Spleen (tissue), 11 donors: ENCODE data around the gene RNF157. TPM values are rescaled to one million over a fixed set of nuclear protein-coding genes. Genes with fewer than 3 reads are reported as not detected.
A peak's percentile ranks its signal among the peaks of the same experiment; 100 is the strongest.

ENCODE experiments used
- DNase-seq: peaks from one replicate; pipeline ENCODE4 v3.0.0-alpha.2; 2020
- H3K27ac ChIP-seq, 8 donors: fragments of 200-600 bp; sonication (generic) in 7 of 8; 1 replicate in 4 of 8; 2 replicates in 4 of 8; pipeline versions ENCODE4 v1.5.0 to v1.8.0; 2016 to 2021; ENCODE audit warnings: inconsistent platforms in 4 of 8, mild to moderate bottlenecking in 4 of 8, moderate library complexity in 1 of 8
- H3K27me3 ChIP-seq, 7 donors: fragments of 200-600 bp; sonication (generic) in 6 of 7; replicated peaks in 1 of 7; 1 replicate in 4 of 7; 2 replicates in 3 of 7; pipeline versions ENCODE4 v1.5.0 to v1.8.0; 2016 to 2021; ENCODE audit warnings: inconsistent platforms in 3 of 7, mild to moderate bottlenecking in 1 of 7
- H3K36me3 ChIP-seq, 6 donors: fragments of 200-600 bp; sonication (generic) in 5 of 6; 1 replicate in 4 of 6; 2 replicates in 2 of 6; pipeline versions ENCODE4 v1.5.0 to v1.8.0; 2016 to 2021; ENCODE audit warnings: inconsistent platforms in 2 of 6
- H3K4me1 ChIP-seq, 6 donors: fragments of 200-600 bp; sonication (generic) in 5 of 6; 1 replicate in 3 of 6; 2 replicates in 3 of 6; pipeline versions ENCODE4 v1.5.0 to v1.8.0; 2016 to 2021; ENCODE audit warnings: inconsistent platforms in 3 of 6
- H3K4me3 ChIP-seq, 8 donors: fragments of 200-600 bp; sonication (generic) in 7 of 8; 1 replicate in 4 of 8; 2 replicates in 4 of 8; pipeline versions ENCODE4 v1.5.0 to v1.8.0; 2016 to 2021; ENCODE audit warnings: inconsistent platforms in 4 of 8, mild to moderate bottlenecking in 4 of 8, moderate library complexity in 2 of 8
- H3K9me3 ChIP-seq, 8 donors: fragments of 200-600 bp; sonication (generic) in 7 of 8; 1 replicate in 4 of 8; 2 replicates in 4 of 8; pipeline versions ENCODE4 v1.5.0 to v1.8.0; 2016 to 2021; ENCODE audit warnings: inconsistent platforms in 4 of 8
- CTCF ChIP-seq, 11 experiments: fragments of 200-600 bp in 7 of 11; fragments of 450-650 bp in 4 of 11; sonication (generic) in 4 of 11; IDR thresholded peaks in 8 of 11; conservative IDR thresholded peaks in 3 of 11; 1 replicate in 7 of 11; 2 replicates in 4 of 11; pipeline versions ENCODE4 v1.4.0 to v1.8.0; 2016 to 2021; ENCODE audit warnings: antibody characterized with exemption in 11 of 11, inconsistent platforms in 4 of 11, mild to moderate bottlenecking in 1 of 11
- POLR2A ChIP-seq, 3 donors: fragments of 450-650 bp; IDR thresholded peaks; one replicate each; pipeline ENCODE4 v1.5.1; 2017; ENCODE audit warnings: antibody characterized with exemption in 3 of 3, mild to moderate bottlenecking in 1 of 3
- POLR2AphosphoS5 ChIP-seq, 3 donors: sonication (generic); formaldehyde crosslinking; IDR thresholded peaks; one replicate each; pipeline ENCODE4 v1.5.1; 2017; ENCODE audit warnings: antibody characterized with exemption in 3 of 3
- WGBS, 5 donors: extraction: QIAGEN DNeasy Blood & Tissue Kit in 3 of 5; methylation state at CpG; one replicate each; pipeline versions ENCODE4 v1.1.5 to v1.1.7; 2013 to 2018; 5-methylcytosine and 5-hydroxymethylcytosine counted together
- intact Hi-C: fragments of 100-400 bp; cut with DNase I; formaldehyde crosslinking; loops from one replicate; pipeline ENCODE4 v1.15.0; 2023; ENCODE audit warnings: low total_unique reads
- polyA plus RNA-seq, 3 donors: library from polyadenylated mRNA; stranded (reverse); fragments of 200-250 nt; gene quantifications; one replicate each; pipeline ENCODE4 v1.2.1, GENCODE V29; 2013
- total RNA-seq, 7 donors: library from RNA; depleted of rRNA in 3 of 7; stranded (reverse); fragments of >200 nt in 3 of 7; fragmentation: NEBNext Ultra II Directional in 4 of 7; extraction: Animal tissue kit (Norgen Biotek cat#: 25700) in 4 of 7; gene quantifications; one replicate each; pipeline versions ENCODE4 v1.1.0 to v1.2.1, GENCODE V29; 2016 to 2021
- donor health status: healthy with polysubstance abuse.
- donor health status: DM: no; HTN: no; CAD: no; lungs with moderate emphysema.
- donor health status: DM: no; HTN: no; CAD: no.
- donor health status: Bipolar disorder and iron deficiency.
- donor health status: healthy.
- donor health status: DM: no; HTN: no; CAD: no.
- donor health status: DM: yes; HTN: yes; CAD: no.

RNF157 gene
- total and polyA plus RNA-seq, 10 donors, result 0.89 to 13.0 (median 7.6) TPM

GRCh38 chr17:76115138-76115754 lies 125.0 kb downstream of the RNF157 start:
- Histone ChIP-seq H3K27me3 (peaks cover 0 to 6% (median 0%) of the 10 kb centered on the region in 7 donors), H3K4me3 (no peak overlapping the region), H3K4me1 (no peaks in the 10 kb centered on the region), H3K9me3 (no peaks in the 10 kb centered on the region), H3K36me3 (no peaks in the 10 kb centered on the region), H3K27ac (no peak overlapping the region)
- 87 to 95% (median 91%) methylated on average over 7 of the region's 7 CpGs for WGBS, 5 donors
- TF ChIP-seq POLR2AphosphoS5 (IDR thresholded peaks at IDR 0.05), result no peak
- intact Hi-C loops, result no loop called here
- no peak for DNase-seq

GRCh38 chr17:76111956-76112355 lies 128.3 kb downstream of the RNF157 start:
- Histone ChIP-seq H3K36me3 (no peaks in the 10 kb centered on the region), H3K4me1 (peaks cover 0 to under 1% (median 0%) of the 10 kb centered on the region in 6 donors), H3K9me3 (no peaks in the 10 kb centered on the region), H3K27ac (no peak overlapping the region), H3K27me3 (peaks cover 0 to 6% (median 0%) of the 10 kb centered on the region in 7 donors), H3K4me3 (no peak overlapping the region)
- DNase-seq, result no peak
- intact Hi-C loops, result no loop called here
- no peak for TF ChIP-seq CTCF (IDR thresholded peaks at IDR 0.05 in 8 of 11, conservative IDR thresholded peaks at IDR 0.05 in 3 of 11)
- TF ChIP-seq POLR2A (IDR thresholded peaks at IDR 0.05), result no peak
- TF ChIP-seq POLR2AphosphoS5 (IDR thresholded peaks at IDR 0.05), result no peak
- 70 to 84% (median 80%) methylated on average over 2 of the region's 2 CpGs for WGBS, 5 donors

GRCh38 chr17:76107509-76107908 lies 132.8 kb downstream of the RNF157 start:
- Histone ChIP-seq H3K36me3 (no peaks in the 10 kb centered on the region), H3K27ac (no peak overlapping the region), H3K4me1 (peaks cover 4 to 30% (median 15%) of the 10 kb centered on the region in 6 donors), H3K27me3 (peaks cover 0 to 6% (median 0%) of the 10 kb centered on the region in 7 donors), H3K9me3 (no peaks in the 10 kb centered on the region), H3K4me3 (no peak overlapping the region)
- intact Hi-C loops, result no loop called here
- TF ChIP-seq POLR2AphosphoS5 (IDR thresholded peaks at IDR 0.05) (no peak), CTCF (IDR thresholded peaks at IDR 0.05 in 8 of 11, conservative IDR thresholded peaks at IDR 0.05 in 3 of 11) (peak in 4 of 11 experiments; percentile 12 to 28 (median 16))
- DNase-seq, result no peak
- 69 to 79% (median 74%) methylated on average over 6 of the region's 6 CpGs for WGBS, 5 donors

- H3K4me1 ChIP-seq, result peaks cover 10 to 38% (median 22%) of the 10 kb centered on the region in 6 donors
- WGBS, 5 donors, result 71 to 83% (median 76%) methylated on average over 3 of the region's 3 CpGs
- H3K36me3 ChIP-seq, result peaks cover 0 to 2% (median under 1%) of the 10 kb centered on the region in 6 donors
- H3K4me3 ChIP-seq, result no peak overlapping the region
- H3K9me3 ChIP-seq, result no peaks in the 10 kb centered on the region
- intact Hi-C loops, result no loop called here
- TF ChIP-seq POLR2A (IDR thresholded peaks at IDR 0.05) (no peak), POLR2AphosphoS5 (IDR thresholded peaks at IDR 0.05) (no peak), CTCF (IDR thresholded peaks at IDR 0.05 in 8 of 11, conservative IDR thresholded peaks at IDR 0.05 in 3 of 11) (no peak)
- no peak for DNase-seq
- peaks cover 0 to 5% (median 0%) of the 10 kb centered on the region in 7 donors for H3K27me3 ChIP-seq
- no peak overlapping the region for H3K27ac ChIP-seq
Measured at GRCh38 chr17:76106703-76107102, 133.6 kb downstream of the RNF157 start.
